H9 (cell line): ENCODE data around the gene OPHN1. TPM values are rescaled to one million over a fixed set of nuclear protein-coding genes. Genes with fewer than 3 reads are reported as not detected.

ENCODE experiments used
- DNase-seq: peaks from one replicate; pipeline ENCODE4 v3.0.0-alpha.2; 2017
- H2AFZ ChIP-seq: one replicate; pipeline ENCODE4 v1.6.1; 2013; ENCODE audit warnings: mild to moderate bottlenecking, low read length, control low read depth, moderate library complexity
- H2AK5ac ChIP-seq: 2 replicates; pipeline ENCODE4 v1.6.1; 2013; ENCODE audit warnings: low read length, control low read depth, mixed read lengths; ENCODE audit not compliant: insufficient read length
- H2BK120ac ChIP-seq: one replicate; pipeline ENCODE4 v1.6.1; 2013; ENCODE audit warnings: low read depth, mild to moderate bottlenecking, low read length, control low read depth, inconsistent platforms; ENCODE audit not compliant: poor library complexity, severe bottlenecking
- H2BK12ac ChIP-seq: 2 replicates; pipeline ENCODE4 v1.6.1; 2013; ENCODE audit warnings: low read length, control low read depth, mixed read lengths, low read depth; ENCODE audit not compliant: insufficient read length
- H2BK15ac ChIP-seq: 2 replicates; pipeline ENCODE4 v1.6.1; 2013; ENCODE audit warnings: low read depth, low read length, control low read depth
- H2BK20ac ChIP-seq: one replicate; pipeline ENCODE4 v1.6.1; 2013; ENCODE audit warnings: low read depth, mild to moderate bottlenecking, low read length, control low read depth, inconsistent platforms; ENCODE audit not compliant: poor library complexity, severe bottlenecking
- H2BK5ac ChIP-seq: 2 replicates; pipeline ENCODE4 v1.6.1; 2013; ENCODE audit warnings: low read length, control low read depth, mixed read lengths; ENCODE audit not compliant: insufficient read length
- H3K14ac ChIP-seq: 2 replicates; pipeline ENCODE4 v1.6.1; 2013; ENCODE audit warnings: low read length, control low read depth; ENCODE audit not compliant: insufficient read depth
- H3K18ac ChIP-seq: 2 replicates; pipeline ENCODE4 v1.6.1; 2013; ENCODE audit warnings: low read depth, mild to moderate bottlenecking, mixed read lengths, low read length, control low read depth; ENCODE audit not compliant: insufficient read length
- H3K23ac ChIP-seq: 2 replicates; pipeline ENCODE4 v1.6.1; 2013; ENCODE audit warnings: low read length, control low read depth, mixed read lengths, low read depth; ENCODE audit not compliant: insufficient read length
- H3K23me2 ChIP-seq: 2 replicates; pipeline ENCODE4 v1.6.1; 2013; ENCODE audit warnings: low read depth, mild to moderate bottlenecking, mixed read lengths, low read length, control low read depth; ENCODE audit not compliant: insufficient read length, poor library complexity, severe bottlenecking
- H3K27ac ChIP-seq: 2 replicates; pipeline ENCODE4 v1.5.1; 2013; ENCODE audit warnings: low read length, control low read depth, mixed read lengths, low read depth; ENCODE audit not compliant: insufficient read length
- H3K27me3 ChIP-seq: 2 replicates; pipeline ENCODE4 v1.6.1; 2013; ENCODE audit warnings: low read length, control low read depth, inconsistent platforms; ENCODE audit not compliant: insufficient read depth
- H3K4ac ChIP-seq: 2 replicates; pipeline ENCODE4 v1.6.1; 2013; ENCODE audit warnings: low read depth, mild to moderate bottlenecking, control low read depth, inconsistent platforms, low read length, moderate library complexity
- H3K4me1 ChIP-seq: 2 replicates; pipeline ENCODE4 v1.6.1; 2013; ENCODE audit warnings: low read length, control low read depth, inconsistent platforms; ENCODE audit not compliant: insufficient read depth
- H3K4me2 ChIP-seq: 2 replicates; pipeline ENCODE4 v1.6.1; 2013; ENCODE audit warnings: low read length, control low read depth, mixed read lengths; ENCODE audit not compliant: insufficient read length, insufficient read depth
- H3K56ac ChIP-seq: 2 replicates; pipeline ENCODE4 v1.6.1; 2013; ENCODE audit warnings: low read depth, mild to moderate bottlenecking, mixed read lengths, low read length, control low read depth; ENCODE audit not compliant: insufficient read length
- H3K79me1 ChIP-seq: 2 replicates; pipeline ENCODE4 v1.6.1; 2013; ENCODE audit warnings: low read depth, mild to moderate bottlenecking, moderate library complexity, low read length, control low read depth, inconsistent platforms; ENCODE audit not compliant: insufficient read depth, poor library complexity, severe bottlenecking
- H3K79me2 ChIP-seq: 2 replicates; pipeline ENCODE4 v1.6.1; 2013; ENCODE audit warnings: low read length, control low read depth, inconsistent platforms; ENCODE audit not compliant: insufficient read depth
- H3K9ac ChIP-seq: 2 replicates; pipeline ENCODE4 v1.6.1; 2013; ENCODE audit warnings: low read length, control low read depth, mixed read lengths; ENCODE audit not compliant: insufficient read length; ENCODE audit errors: extremely low read depth
- H3K9me3 ChIP-seq: one replicate; pipeline ENCODE4 v1.6.1; 2013; ENCODE audit warnings: low read depth, low read length, inconsistent platforms; ENCODE audit not compliant: control insufficient read depth
- H3T11ph ChIP-seq: one replicate; pipeline ENCODE4 v1.6.1; 2013; ENCODE audit warnings: mild to moderate bottlenecking, low read length, control low read depth, inconsistent platforms
- H4K20me1 ChIP-seq: one replicate; pipeline ENCODE4 v1.6.1; 2013; ENCODE audit not compliant: control insufficient read depth, insufficient read length, insufficient read depth
- H4K5ac ChIP-seq: 2 replicates; pipeline ENCODE4 v1.6.1; 2013; ENCODE audit warnings: low read depth, mild to moderate bottlenecking, mixed read lengths, low read length, control low read depth; ENCODE audit not compliant: insufficient read length
- H4K8ac ChIP-seq: replicated peaks from 2 replicates; pipeline ENCODE4 v1.6.1; 2013; ENCODE audit warnings: low read length, control low read depth, mixed read lengths, low read depth; ENCODE audit not compliant: insufficient read length
- H4K91ac ChIP-seq: 2 replicates; pipeline ENCODE4 v1.6.1; 2013; ENCODE audit warnings: low read depth, mild to moderate bottlenecking, moderate library complexity, mixed read lengths, low read length, control low read depth; ENCODE audit not compliant: insufficient read length
- H3K27ac Mint-ChIP-seq, 3 experiments: 2 replicates in 2 of 3; 3 replicates in 1 of 3; pipeline ENCODE4 v1.8.0; 2020 to 2021; ENCODE audit warnings: mixed read lengths in 3 of 3, mild to moderate bottlenecking in 1 of 3, moderate library complexity in 1 of 3
- H3K27me3 Mint-ChIP-seq: 2 replicates; pipeline ENCODE4 v1.8.0; 2021; ENCODE audit warnings: low read depth, mild to moderate bottlenecking, moderate library complexity, mixed read lengths
- H3K36me3 Mint-ChIP-seq, 3 experiments: 2 replicates in 2 of 3; 3 replicates in 1 of 3; pipeline ENCODE4 v1.8.0; 2020 to 2021; ENCODE audit warnings: low read depth in 3 of 3, mixed read lengths in 3 of 3; ENCODE audit not compliant: insufficient read depth in 1 of 3
- H3K4me1 Mint-ChIP-seq, 2 experiments: 2 replicates each; pipeline ENCODE4 v1.8.0; 2020; ENCODE audit warnings: mixed read lengths in 2 of 2
- H3K4me3 Mint-ChIP-seq, 2 experiments: 2 replicates in 1 of 2; 3 replicates in 1 of 2; pipeline ENCODE4 v1.8.0; 2020 to 2021; ENCODE audit warnings: mild to moderate bottlenecking in 2 of 2, mixed read lengths in 2 of 2, moderate library complexity in 1 of 2
- H3K9me3 Mint-ChIP-seq, 2 experiments: 2 replicates in 1 of 2; 3 replicates in 1 of 2; pipeline ENCODE4 v1.8.0; 2020; ENCODE audit warnings: mild to moderate bottlenecking in 2 of 2, mixed read lengths in 2 of 2, moderate library complexity in 1 of 2
- WGBS: extraction: QIAGEN DNeasy Blood & Tissue Kit; methylation state at CpG from one replicate; pipeline ENCODE4 v1.1.7; 2013; ENCODE audit warnings: missing lambda C conversion rate, low lambda C conversion rate, mixed read lengths; ENCODE audit not compliant: insufficient read length; ENCODE audit errors: extremely low coverage; 5-methylcytosine and 5-hydroxymethylcytosine counted together
- total RNA-seq: library from RNA; stranded (reverse); gene quantifications from 2 replicates; pipeline ENCODE4 v1.2.1, GENCODE V29; 2021
- TF ChIP-seq, protein P1 (sequence below): fragments of 200-600 bp; sonication (generic); conservative IDR thresholded peaks from 3 replicates; pipeline ENCODE4 v1.8.0; 2021; ENCODE audit warnings: antibody characterized with exemption, mild to moderate bottlenecking

OPHN1 gene
- total RNA-seq, 1 experiment from 2014 or later = 1.5 TPM

DNA sequence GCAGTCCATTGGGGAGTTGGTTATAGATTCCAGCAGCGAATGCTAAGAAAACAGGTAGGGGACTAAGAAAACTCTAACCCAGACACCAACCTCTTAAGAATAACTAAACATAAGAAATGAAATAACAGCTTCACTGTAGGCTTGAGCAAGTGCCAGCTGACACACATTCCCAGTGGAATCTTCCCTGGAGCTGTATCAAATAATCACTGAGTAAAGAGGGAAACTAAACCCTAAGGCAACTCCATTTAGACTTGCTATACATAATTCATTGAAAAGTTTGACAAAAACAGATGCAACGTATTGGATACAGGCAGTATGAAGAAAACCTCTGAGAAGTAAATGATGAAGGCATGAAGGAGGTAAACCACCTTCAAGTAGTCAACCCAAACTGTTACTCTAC, 293.5 kb downstream of the OPHN1 start:
- no peak overlapping the region for H2BK120ac ChIP-seq
- no peak overlapping the region for H3K18ac ChIP-seq
- no peak overlapping the region for H4K5ac ChIP-seq
- H2BK20ac ChIP-seq = no peak overlapping the region
- H2AFZ ChIP-seq = no peak overlapping the region
- no peak overlapping the region for H3K27ac Mint-ChIP-seq
- no peak overlapping the region for H4K8ac ChIP-seq
- no peaks in the 10 kb centered on the region for H4K20me1 ChIP-seq
- H3K14ac ChIP-seq = no peak overlapping the region
- no peak overlapping the region for H4K91ac ChIP-seq
- H3K27me3 ChIP-seq = no peaks in the 10 kb centered on the region
- H3K4me3 Mint-ChIP-seq = no peak overlapping the region
- no peak overlapping the region for H3K56ac ChIP-seq
- no peak overlapping the region for H3K27ac ChIP-seq
- no peak for DNase-seq
- no peaks in the 10 kb centered on the region for H3K23me2 ChIP-seq
- H3K27me3 Mint-ChIP-seq = no peaks in the 10 kb centered on the region; the same call in 1 of the 2 replicates
- no peak overlapping the region for H3T11ph ChIP-seq
- H3K79me2 ChIP-seq = no peaks in the 10 kb centered on the region
- no peak overlapping the region for H3K4ac ChIP-seq
- peaks cover 27% of the 10 kb centered on the region for H3K9me3 ChIP-seq
- no peak overlapping the region for H3K4me2 ChIP-seq
- peaks cover 42 to 50% of the 10 kb centered on the region in 2 experiments for H3K9me3 Mint-ChIP-seq
- H2AK5ac ChIP-seq = no peak overlapping the region
- TF ChIP-seq, protein P1, sequence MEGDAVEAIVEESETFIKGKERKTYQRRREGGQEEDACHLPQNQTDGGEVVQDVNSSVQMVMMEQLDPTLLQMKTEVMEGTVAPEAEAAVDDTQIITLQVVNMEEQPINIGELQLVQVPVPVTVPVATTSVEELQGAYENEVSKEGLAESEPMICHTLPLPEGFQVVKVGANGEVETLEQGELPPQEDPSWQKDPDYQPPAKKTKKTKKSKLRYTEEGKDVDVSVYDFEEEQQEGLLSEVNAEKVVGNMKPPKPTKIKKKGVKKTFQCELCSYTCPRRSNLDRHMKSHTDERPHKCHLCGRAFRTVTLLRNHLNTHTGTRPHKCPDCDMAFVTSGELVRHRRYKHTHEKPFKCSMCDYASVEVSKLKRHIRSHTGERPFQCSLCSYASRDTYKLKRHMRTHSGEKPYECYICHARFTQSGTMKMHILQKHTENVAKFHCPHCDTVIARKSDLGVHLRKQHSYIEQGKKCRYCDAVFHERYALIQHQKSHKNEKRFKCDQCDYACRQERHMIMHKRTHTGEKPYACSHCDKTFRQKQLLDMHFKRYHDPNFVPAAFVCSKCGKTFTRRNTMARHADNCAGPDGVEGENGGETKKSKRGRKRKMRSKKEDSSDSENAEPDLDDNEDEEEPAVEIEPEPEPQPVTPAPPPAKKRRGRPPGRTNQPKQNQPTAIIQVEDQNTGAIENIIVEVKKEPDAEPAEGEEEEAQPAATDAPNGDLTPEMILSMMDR = no peak
- WGBS = no CpG with 5 or more reads among the region's 2 CpGs
- no peaks in the 10 kb centered on the region for H3K4me1 Mint-ChIP-seq
- H3K36me3 Mint-ChIP-seq = no peaks in the 10 kb centered on the region
- H3K9ac ChIP-seq = no peak overlapping the region
- H3K4me1 ChIP-seq = no peaks in the 10 kb centered on the region
- H3K23ac ChIP-seq = no peak overlapping the region
- no peak overlapping the region for H2BK15ac ChIP-seq
- no peaks in the 10 kb centered on the region for H3K79me1 ChIP-seq
- no peak overlapping the region for H2BK12ac ChIP-seq
- H2BK5ac ChIP-seq = no peak overlapping the region
